Endometrial microvascular endothelial cells (primary cell): ENCODE data around the gene RPL22. TPM values are rescaled to one million over a fixed set of nuclear protein-coding genes. Genes with fewer than 3 reads are reported as not detected.

Source experiments
- in situ Hi-C: cut with HindIII; loops from 2 replicates; pipeline ENCODE4 v1.10.0; 2017; ENCODE audit warnings: low sequenced_read_pairs, low pct_unique_long_range_greater_than_20kb; ENCODE audit errors: inconsistent ontology term
- total RNA-seq: library from RNA; depleted of rRNA; stranded (reverse); fragments of >200 nt; gene quantifications from one replicate; pipeline ENCODE4 v1.2.3, GENCODE V29; 2015; ENCODE audit errors: inconsistent ontology term

The RPL22 gene
- total RNA-seq, 1 donor from 2014 or later, result 108 TPM

- in situ Hi-C loops, result no loop called here
Observed at GRCh38 chr1:6178751-6179563, 20.4 kb downstream of the RPL22 start.

DNA sequence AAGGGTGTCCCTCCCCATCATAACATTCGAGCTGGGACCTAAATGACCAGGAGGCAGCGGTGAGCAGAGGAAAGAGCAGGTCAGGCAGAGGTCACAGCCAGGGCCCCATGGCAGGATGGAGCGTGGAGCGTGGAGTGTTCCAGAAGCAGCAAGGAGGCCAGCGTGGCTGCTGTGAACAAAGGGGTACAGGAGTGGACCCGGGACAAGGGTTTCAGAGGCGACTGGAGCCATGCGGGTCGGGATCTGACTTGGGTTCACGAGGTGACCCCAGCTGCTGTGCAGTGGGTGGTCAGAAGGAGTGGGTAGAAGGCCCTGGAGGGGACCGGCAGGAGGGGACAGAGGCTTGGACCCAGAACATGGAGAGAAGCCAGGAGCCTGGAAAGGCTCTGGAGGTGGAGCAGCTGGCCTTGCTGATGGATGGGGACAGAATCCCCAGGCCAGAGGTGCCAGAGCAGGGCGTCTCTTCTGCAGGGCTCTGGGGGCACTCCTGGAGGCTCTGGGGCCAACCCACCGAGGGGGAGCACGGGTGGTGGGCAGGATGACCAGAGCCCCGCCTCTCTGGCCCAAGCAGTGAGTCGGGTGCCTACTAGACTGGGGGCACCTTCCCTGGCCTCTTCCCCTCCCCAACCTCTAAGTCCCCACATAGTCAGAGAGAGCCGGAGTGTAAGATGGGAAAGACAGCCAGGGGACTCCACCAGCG lies 21.6 kb downstream of the RPL22 start:
- in situ Hi-C loops, result no loop called here

DNA sequence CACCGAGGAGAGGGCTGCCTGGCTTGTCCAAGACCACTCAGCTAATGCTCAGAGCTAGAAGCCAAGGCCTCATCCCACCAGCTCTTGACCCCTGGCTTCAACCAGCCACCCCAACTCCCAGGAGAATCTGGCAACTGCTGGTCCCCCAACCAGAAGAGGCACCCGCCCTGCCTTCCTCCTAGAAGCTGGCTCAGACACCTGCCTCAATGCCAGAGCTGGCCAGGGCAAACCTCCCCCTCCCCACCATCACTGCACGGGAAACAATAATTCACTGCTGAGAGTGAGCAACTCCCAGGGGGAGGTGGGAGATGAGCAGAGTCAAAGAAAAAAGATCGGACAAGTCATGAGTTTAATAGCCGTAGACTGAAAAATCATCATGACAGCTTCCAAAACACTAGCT lies 22.6 kb downstream of the RPL22 start:
- in situ Hi-C loops, result no loop called here

- in situ Hi-C loops, result no loop called here
Observed at GRCh38 chr1:6175411-6175828, 24.0 kb downstream of the RPL22 start.

DNA sequence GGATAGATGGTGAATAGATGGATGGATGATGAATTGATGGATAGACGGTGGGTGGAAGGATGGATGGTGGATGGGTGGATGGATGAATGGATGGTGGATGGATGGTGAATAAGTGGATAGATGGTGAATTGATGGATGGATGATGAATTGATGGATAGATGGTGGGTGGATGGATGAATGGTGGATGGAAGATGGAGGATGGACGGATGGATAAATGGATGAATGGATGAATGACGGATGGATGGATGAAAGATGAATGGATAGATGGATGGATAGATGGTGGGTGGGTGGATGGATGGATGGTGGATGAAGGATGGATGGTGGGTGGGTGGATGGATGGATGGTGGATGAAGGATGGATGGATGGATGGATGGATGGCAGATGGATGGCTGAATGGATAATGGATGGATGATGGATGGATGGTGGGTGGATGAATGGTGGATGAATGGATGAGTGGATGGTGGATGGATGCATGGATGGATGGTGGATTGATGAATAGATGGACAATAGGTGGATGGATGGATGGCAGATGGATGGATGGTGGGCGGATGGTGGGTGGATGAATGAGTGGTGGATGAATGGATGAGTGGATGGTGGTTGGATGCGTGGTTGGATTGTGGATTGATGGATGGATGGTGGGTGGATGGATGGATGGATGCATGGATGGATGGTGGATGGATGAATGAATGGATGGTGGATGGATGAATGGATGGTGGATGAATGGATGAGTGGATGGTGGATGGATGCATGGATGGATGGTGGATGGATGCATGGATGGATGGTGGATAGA lies 24.6 kb downstream of the RPL22 start:
- in situ Hi-C loops, result no loop called here

DNA sequence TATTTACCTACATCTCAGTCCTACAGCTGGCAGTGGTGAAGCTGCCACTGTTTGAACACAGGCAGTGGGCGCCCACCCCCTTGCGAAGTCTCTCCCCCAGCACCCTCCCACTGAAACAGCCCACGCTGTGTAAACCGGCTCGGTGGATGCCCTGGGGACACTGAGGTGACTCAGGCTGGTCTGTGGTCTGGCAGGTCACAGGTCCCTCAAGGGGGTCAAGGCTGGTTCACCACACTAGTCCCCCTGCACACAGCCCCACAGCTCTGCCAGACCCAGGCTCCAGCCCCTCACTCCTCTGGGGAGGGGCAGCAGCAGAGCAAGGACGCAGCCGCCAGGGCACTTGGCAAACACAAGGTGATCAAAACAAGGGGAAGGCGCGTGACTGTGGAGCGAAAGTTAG lies 26.8 kb downstream of the RPL22 start:
- in situ Hi-C loops, result no loop called here

- in situ Hi-C loops, result no loop called here
Observed at GRCh38 chr1:6171548-6172124, 27.8 kb downstream of the RPL22 start.

DNA sequence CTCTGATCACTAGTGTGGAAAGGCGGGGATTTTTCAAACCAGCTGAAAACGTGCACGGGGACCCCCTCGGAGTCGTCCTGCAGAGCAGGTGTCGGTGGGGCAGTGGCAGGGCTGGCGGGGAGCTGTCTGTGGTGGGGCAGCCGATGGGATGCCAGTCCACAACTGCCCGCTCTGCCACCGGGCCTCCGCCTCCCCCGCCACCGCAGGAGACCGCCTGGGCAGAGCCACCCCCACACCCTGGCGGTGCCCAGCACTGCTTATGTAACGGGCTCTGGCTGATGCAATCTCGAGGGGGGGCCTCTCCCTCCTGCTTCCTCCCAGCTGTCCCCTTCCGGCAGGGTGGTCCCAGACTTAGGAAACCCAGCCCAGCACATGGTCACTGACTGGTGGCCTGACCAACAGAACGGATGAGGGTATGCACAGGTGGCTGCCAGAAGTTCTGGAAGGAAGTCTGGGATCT lies 28.6 kb downstream of the RPL22 start:
- in situ Hi-C loops, result no loop called here

DNA sequence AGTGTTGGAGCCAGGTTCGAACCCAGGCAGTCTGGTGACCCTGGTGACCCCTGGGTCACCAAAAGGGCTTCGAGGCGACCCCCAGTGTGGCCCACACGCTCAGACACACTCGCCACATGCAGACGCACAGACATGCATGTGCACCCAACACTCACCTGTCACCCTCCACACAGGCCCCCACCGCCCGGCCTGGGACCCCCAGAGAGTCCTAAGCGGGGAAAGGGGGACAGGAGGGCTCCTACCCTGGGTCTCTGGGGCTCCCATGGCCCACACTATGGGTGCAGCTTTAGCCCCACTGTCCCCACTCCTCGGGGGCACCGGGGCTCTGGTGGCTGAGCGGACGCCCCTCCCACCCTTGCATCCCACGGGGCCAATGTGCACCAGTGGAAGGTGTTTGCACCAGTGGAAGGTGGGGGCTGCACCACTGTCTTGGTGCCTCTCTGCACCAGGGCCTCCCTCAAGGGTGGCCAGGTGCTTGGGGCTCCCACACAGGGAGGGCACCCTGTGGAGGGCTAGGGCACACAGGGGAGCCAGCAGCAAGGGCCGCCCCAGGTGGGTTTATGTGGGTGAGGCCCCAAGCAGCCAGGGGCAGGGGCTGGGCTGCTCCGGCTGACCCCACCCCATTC lies 29.2 kb downstream of the RPL22 start:
- in situ Hi-C loops, result no loop called here

DNA sequence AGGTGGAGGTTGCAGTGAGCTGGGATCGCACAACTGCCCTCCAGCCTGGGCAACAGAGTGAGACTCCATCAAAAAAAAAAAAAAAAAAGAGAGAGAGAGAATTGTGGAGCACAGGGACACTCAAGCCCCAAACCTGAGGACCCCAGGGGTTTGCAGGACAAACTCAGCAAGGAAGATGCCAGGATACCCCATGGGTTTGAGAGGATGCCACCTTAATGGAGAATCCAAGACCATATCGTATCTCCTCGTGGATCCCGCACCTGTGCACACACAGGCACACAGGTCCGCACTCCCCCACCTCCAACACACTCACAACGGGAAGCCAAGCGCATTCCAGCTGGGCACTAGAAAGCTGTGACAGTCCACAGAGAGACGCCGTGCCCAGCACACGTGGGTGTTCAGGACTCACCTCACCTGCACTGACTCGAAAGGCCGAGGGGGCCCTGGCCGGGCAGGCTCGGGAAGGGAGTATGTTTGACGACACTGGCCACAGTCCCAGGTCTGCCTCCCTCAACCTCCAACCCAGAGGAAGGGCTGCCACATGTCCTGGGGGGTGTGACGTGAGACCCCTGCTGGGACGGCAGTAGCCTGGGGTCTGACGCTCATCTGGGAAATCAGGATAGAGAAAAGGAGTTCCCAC lies 30.3 kb downstream of the RPL22 start:
- in situ Hi-C loops, result no loop called here

DNA sequence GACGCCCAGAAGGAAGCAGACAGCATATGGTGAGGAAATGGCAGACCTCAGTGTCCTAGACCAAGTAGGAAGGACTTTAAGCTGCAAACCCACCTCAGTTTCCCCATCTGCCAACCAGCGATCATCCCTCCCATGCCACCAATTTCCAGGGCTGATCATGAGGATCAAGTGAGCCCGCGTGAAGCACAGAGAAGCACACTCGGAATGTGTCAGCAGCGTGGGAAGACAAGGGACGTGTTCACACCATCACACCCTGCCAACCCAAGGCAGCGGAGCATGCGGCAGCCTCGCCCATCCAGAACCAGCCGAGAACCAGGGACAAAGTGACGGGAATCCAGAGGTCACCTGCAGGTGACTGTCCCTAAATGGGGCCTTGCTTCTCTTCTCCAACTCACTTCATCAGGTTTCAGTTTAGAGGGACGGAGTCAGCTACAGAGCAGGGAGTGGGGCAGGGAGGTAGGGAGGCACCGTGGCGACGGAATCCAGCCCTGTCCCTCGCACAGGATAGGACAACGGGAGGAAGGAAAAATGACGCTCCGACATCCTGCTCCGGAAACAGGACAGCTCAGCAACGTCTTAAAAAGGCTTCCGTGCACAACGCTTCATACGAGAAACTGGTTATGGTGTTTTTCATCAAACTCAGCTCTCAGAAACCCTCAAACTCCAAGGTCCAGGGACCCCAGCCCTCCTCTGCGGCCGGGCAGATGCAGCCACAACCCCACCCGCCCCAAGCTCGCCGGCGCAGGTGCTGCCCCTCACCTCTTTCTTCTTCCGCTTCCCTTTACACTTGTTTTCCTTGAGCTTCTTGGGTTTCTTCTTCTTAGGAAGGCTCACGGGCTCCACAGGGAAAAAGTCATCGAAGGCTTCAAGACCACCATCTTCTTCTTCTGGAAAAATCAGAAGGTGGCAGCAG lies 31.7 kb downstream of the RPL22 start:
- in situ Hi-C loops, result no loop called here

DNA sequence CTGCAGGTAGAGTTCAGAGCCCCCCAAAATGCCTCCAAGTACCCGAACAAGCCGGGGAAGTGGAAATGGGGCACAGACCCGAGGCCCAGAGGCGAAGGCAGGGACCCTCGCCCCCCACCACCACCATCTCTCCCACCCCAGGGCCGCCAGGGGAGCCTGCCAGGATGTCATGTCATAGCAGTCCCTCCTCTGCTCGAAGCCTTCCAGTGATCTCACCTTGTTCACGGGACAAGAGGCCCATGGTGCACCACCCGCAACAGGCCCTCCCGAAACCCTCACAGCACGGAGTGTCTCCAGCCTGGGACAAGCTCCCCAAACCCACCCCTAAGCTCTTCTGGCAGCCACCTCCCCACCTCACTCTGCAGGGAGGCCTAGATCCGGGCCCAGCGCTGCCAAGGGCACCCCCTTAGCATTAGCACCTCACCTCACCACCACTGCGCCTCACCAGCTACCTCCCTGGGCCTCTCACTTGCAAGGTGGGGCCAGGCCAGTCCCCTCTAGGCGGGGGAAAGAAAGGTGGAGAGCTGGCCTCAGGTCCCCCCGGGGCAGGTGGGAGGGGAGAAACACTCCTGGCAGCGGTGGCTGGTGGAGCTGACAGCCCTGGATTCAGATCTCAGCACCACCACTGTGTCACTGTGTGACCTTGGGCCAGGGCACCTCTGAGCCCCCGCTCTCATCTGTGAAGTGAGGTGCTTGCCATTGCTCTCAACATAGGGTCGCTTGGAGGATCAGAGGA lies 32.6 kb downstream of the RPL22 start:
- in situ Hi-C loops, result no loop called here

GRCh38 chr1:6166221-6166620 lies 33.2 kb downstream of the RPL22 start:
- in situ Hi-C loops, result no loop called here

- in situ Hi-C loops, result no loop called here
Observed at GRCh38 chr1:6165441-6165985, 33.9 kb downstream of the RPL22 start.

DNA sequence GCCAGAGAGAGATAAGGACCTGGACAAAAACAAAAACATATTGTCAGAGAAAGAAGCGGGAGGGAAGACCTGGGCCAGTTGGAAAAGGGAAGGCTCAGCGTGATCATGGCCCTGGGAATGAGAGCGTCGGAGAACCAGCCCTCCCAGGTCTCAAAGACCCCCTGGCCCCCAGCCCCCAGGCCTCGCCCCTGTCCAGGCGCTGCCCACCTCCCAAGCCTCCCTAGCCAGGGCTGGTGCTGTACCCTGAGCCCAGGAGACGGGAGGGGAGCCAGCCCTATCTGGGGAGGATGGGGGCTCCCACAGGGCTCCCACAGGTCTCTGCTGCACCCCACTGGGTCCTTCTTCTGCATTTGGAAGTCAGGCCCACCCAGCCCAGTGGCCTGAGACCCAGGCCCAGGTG lies 34.4 kb downstream of the RPL22 start:
- in situ Hi-C loops, result no loop called here

DNA sequence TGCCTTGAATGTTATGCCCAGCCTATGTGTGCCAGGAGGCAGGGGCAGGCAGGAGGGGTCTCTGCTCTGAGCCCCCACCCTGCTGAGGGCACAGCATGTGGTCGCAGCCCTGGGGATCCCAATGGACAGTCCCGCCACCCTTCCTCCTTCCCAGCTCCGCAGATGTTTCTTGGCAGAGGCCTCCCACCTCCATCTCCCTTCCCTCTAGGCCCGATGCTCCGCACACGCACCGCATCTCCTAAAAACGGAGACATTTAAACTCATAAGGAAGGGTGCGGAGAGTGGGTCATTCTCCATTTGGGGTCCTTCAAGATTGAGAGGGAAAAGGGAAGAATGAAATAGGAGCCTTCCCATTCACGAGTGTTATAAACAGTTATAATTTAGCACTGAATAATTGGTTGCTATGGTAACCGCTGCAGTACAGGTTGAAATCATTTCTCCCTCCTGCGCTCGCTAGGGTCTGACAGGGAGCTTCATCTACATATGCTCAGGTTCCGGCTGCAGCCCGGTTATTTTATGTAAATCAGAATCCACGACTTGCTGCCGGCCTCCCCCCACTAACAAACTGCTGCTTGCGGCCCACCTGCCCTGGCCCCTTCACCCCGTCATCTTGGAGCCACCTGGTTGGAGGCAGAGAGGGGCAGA lies 35.3 kb downstream of the RPL22 start:
- in situ Hi-C loops, result no loop called here
